ENCODE measurements around the gene ZNF664. TPM values are rescaled to one million over a fixed set of nuclear protein-coding genes. Genes with fewer than 3 reads are reported as not detected.

The ZNF664 gene
- total RNA-seq, 1 donor from 2014 or later, result 68.1 TPM

DNA sequence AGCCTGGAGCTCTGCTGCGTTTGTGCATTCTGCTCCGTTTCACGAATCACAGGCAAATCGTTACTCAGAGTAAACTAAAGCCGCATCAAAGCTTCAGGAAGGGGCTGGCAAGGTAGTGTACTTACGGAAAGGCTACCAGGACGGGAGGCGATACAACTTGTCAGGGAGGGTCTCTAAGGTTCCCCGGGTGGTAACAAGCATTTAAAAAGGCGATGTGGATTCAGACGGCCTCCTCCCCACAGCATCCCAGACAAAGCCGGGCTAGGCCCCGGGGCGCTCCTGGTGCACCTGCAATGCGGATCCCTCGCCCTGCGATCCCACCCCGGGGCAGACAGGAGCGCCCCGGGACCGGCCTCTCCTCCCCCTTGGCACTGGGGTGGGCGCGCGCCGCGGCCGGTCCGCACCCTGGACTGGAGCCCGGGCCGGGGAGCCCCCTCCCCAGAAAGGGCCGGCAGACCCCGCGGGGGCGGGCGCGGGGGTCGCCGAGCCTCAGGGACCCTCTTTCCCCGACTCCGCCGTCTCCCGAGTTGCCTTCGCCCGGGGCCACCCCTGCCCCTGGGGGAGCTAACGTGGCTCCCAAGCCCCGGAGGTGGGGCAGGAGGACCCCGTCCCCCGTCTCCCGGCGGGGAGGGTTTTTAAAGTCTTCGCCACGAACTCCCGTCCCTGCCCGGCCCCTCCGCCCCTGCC, 1.1 kb upstream of the ZNF664 start:
- Mint-ChIP-seq H3K36me3 (ENCODE audit: low read depth) (peaks cover 26% of the 10 kb centered on the region), H3K9me3 (no peaks in the 10 kb centered on the region), H3K27ac (peak overlapping the region; percentile 75), H3K27me3 (ENCODE audit: insufficient read depth) (peaks cover 20% of the 10 kb centered on the region), H3K4me3 (peak overlapping the region; percentile 91), H3K4me1 (ENCODE audit: low read depth) (peaks cover 53% of the 10 kb centered on the region)
- intact Hi-C loops (cut with micrococcal nuclease), result loop anchor here (1.0 to 5.0 kb wide), 7 partner anchors 67 to 943 kb away; partner anchors contain the start of genes EIF2B1, GTF2H3, SBNO1 and TMED2
- DNase-seq (ENCODE audit: low spot score), result peak; percentile 13

DNA sequence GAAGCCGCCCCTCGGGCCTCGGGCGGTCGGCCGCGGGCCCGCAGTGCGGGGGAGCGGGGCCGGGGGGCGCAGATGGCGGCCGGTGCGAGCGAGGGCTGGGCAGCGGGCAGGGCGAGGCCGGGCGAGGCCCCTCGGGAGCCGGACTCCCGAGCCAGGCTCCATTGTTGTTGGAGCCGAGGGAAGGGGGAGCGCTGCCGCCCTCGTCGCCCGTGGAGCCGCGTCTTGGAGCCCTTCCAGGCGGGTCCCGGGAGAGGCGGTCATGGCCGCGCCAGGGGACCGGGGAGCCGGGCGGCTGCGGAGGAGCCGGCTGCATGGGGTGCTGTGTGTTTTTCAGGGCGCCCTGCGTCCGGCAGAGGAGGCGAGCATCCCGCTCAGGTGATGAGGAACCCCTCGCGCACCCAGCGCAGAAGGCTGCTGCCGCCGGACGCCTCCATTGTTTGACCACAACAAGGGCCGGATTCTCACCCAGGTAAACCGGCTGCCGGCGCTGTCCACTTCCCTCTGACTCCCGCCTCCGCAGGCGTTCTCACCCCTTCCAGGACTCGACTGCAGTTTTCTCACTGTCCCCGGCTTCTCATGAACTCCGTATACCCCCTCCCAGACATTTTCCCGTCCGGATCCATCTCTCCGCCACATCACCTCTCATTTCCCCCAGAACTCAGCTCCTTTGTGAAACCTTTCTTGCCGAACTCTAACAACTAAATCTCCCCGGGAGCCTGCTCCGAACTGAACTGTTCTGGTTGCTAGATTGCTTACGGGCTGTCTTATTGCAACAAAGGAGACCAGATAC, 732 bp downstream of the ZNF664 start:
- intact Hi-C loops (cut with micrococcal nuclease), result loop anchor here (2.0 to 5.0 kb wide), 5 partner anchors 341 to 941 kb away; partner anchors contain the start of genes EIF2B1, GTF2H3, SBNO1 and TMED2
- H3K36me3 Mint-ChIP-seq (ENCODE audit: low read depth), result peaks cover 19% of the 10 kb centered on the region
- peaks cover 50% of the 10 kb centered on the region for H3K4me1 Mint-ChIP-seq (ENCODE audit: low read depth)
- peak overlapping the region; percentile 86 for H3K4me3 Mint-ChIP-seq
- H3K9me3 Mint-ChIP-seq, result no peaks in the 10 kb centered on the region
- H3K27me3 Mint-ChIP-seq (ENCODE audit: insufficient read depth), result peaks cover 12% of the 10 kb centered on the region
- peak; percentile 22 for DNase-seq (ENCODE audit: low spot score)
- H3K27ac Mint-ChIP-seq, result peak overlapping the region; percentile 78

DNA sequence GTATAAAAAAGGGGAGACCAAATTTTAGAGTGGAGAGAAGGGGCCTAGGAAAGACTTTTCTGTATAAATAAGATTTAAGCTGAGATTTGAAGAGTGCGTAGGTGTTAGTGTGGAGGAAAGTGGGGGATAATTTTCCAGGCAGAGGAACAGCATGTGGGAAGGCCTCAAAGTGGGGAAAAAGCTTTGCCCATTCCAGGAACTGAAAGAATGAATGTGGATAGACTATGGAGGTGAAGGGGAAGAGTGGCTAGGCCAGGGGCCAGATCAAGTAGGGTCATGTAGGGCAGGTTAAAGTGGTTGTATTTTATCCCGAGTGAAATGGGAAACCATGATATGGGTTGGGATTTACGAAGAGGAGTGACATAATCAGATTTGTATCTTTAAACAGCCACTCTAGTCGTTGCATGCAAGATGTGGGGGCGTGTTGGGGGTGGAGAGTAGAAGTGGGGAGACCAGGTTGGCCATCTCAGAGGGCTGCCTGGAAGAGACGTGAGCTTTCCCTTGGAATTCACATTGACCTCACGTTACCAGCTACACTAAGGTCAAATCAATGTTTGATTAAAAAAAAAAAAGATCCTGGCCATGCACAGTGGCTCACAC, 3.3 kb downstream of the ZNF664 start:
- intact Hi-C loops (cut with micrococcal nuclease), result no loop called here
- no peak for DNase-seq (ENCODE audit: low spot score)
- Mint-ChIP-seq H3K36me3 (ENCODE audit: low read depth) (peaks cover 22% of the 10 kb centered on the region), H3K4me3 (no peak overlapping the region), H3K9me3 (no peaks in the 10 kb centered on the region), H3K4me1 (ENCODE audit: low read depth) (peaks cover 30% of the 10 kb centered on the region), H3K27me3 (ENCODE audit: insufficient read depth) (peaks cover 6% of the 10 kb centered on the region), H3K27ac (no peak overlapping the region)

DNA sequence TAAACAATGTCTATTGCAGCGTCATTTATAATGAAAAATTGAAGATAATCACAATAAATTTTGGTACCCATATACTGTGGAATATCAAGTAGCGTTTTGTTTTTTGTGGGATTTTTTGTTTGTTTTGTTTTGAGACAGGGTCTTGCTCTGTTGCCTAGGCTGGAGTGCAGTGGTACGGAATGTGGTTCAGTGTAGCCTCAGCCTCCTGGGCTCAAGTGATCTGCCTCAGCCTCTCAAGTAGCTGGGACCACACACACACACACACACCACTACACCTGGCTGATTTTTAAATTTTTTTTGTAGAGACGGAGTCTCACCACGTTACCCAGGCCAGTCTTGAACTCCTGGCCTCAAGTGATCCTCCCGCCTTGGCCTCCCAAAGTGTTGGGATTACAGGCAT, 6.6 kb downstream of the ZNF664 start:
- Mint-ChIP-seq H3K36me3 (ENCODE audit: low read depth) (peaks cover 27% of the 10 kb centered on the region), H3K4me3 (no peak overlapping the region)
- intact Hi-C loops (cut with micrococcal nuclease), result no loop called here

DNA sequence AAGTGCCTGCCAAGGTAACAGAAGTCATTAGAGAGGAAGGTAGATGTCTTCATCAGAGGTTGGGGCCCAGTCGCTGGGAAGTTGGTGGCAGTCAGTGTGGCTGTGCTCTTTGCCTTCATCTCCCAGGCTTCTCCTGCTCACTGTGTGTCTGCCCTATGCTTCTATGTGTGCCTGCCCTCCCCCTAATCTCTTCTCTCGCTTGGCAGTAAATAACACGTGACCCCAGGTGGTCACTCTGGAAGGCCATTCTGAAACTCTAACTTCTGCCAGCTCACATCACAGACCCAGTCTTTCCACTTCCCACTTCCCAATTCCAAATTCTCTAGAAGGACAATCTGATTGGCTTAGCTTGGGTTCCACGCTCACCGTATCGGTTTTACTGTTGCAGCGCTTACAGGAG, 9.3 kb downstream of the ZNF664 start:
- Mint-ChIP-seq H3K27ac (no peak overlapping the region), H3K4me1 (ENCODE audit: low read depth) (peaks cover 13% of the 10 kb centered on the region), H3K36me3 (ENCODE audit: low read depth) (peaks cover 11% of the 10 kb centered on the region), H3K27me3 (ENCODE audit: insufficient read depth) (no peaks in the 10 kb centered on the region), H3K9me3 (no peaks in the 10 kb centered on the region), H3K4me3 (no peak overlapping the region)
- no peak for DNase-seq (ENCODE audit: low spot score)
- intact Hi-C loops (cut with micrococcal nuclease), result no loop called here

More for the DNA sequence above, 6.6 kb downstream of the ZNF664 start:
- DNase-seq (ENCODE audit: low spot score), result no peak
- H3K4me1 Mint-ChIP-seq (ENCODE audit: low read depth), result peaks cover 23% of the 10 kb centered on the region
- no peaks in the 10 kb centered on the region for H3K27me3 Mint-ChIP-seq (ENCODE audit: insufficient read depth)
- no peak overlapping the region for H3K27ac Mint-ChIP-seq
- H3K9me3 Mint-ChIP-seq, result no peaks in the 10 kb centered on the region

DNA sequence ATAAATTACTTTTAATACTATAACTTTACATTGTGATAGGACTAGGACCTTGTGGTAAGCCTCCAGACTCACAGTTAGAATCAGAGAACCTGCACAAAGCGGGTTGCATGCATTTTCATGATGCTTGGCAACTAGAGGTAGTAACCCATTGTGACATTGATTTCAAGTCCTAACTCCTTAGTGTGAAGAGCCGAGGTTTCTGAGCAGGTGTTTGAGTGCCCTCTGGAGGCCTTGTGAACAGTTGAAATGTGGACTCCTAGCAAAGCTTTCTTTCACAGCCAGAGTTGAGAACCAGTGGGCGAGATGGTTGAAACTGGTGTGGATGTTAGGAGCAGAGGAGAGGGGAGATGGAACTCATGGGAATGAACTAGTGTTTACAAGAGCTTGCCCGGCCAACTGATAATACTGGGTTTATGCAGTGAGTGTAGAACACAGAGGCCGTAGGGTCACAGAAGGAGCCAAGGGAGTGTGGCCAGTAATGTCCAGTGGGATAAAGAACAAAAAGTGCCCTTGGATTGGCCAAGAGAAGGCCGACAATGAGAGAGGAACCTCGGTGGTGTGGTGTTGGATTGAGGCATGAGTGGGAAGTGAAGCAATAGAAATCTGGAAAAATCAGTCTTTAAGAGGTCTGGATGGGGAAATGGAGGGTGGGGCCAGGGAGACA, 10.9 kb downstream of the ZNF664 start:
- Mint-ChIP-seq H3K27ac (no peak overlapping the region), H3K4me3 (no peak overlapping the region), H3K36me3 (ENCODE audit: low read depth) (peaks cover 19% of the 10 kb centered on the region), H3K9me3 (no peaks in the 10 kb centered on the region), H3K27me3 (ENCODE audit: insufficient read depth) (no peaks in the 10 kb centered on the region), H3K4me1 (ENCODE audit: low read depth) (peaks cover 13% of the 10 kb centered on the region)
- DNase-seq (ENCODE audit: low spot score), result peak; percentile 25
- intact Hi-C loops (cut with micrococcal nuclease), result loop anchor here (1.0 kb wide), 2 partner anchors 79 to 183 kb away; no protein-coding TSS in a partner anchor

DNA sequence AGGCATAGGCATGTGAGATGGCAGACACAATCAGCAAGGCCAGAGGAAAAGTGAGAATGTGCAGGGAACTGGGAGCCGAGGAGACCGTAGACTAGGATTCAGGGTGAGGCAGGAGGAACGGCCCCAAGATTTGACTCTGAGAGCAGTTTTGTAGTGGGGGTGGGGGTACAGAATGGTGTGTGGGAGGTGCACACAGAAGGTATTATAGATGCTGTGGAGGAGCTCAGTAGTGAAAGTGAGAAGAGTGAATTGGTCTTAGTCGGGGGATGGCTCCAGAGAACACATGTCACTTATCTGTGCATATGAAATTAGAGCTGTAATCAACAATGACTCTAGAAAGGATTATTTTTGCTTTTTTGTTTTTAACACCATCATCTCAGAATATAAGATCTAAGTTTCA, 11.9 kb downstream of the ZNF664 start:
- Mint-ChIP-seq H3K36me3 (ENCODE audit: low read depth) (peaks cover 27% of the 10 kb centered on the region), H3K9me3 (no peaks in the 10 kb centered on the region), H3K4me1 (ENCODE audit: low read depth) (peaks cover 20% of the 10 kb centered on the region), H3K4me3 (no peak overlapping the region), H3K27me3 (ENCODE audit: insufficient read depth) (no peaks in the 10 kb centered on the region), H3K27ac (no peak overlapping the region)
- DNase-seq (ENCODE audit: low spot score), result no peak
- intact Hi-C loops (cut with micrococcal nuclease), result loop anchor here (1.0 kb wide), 2 partner anchors 80 to 184 kb away; no protein-coding TSS in a partner anchor

DNA sequence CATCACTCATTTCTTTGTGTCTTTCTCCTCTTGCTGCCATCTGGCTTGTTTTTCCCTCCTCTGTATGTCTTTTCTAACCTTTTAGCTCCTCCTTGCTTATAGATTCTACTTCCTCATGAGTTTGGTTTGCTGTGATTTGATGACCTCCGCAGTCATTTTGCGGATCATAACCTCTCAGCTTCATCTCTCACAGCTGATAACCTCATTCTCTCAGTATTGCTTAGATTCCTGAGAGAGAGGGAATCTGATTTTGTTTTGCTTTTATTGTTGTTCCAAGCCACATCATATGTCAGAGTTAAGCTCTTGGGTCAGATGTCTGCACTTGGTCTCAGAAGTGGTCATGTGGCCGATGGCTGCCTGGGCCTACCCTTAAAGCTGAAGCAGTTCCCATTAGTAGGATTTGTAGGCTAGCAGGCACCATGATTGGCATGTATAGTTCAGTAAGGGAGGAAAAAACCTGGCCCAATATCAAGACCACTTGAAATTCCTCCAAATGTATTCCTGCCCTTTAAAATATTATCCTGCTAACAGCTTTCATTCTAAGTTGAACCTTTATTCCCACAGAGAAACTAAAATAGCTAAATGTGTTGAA, 13.5 kb downstream of the ZNF664 start:
- no peak overlapping the region for H3K27ac Mint-ChIP-seq
- H3K36me3 Mint-ChIP-seq (ENCODE audit: low read depth), result peaks cover 30% of the 10 kb centered on the region
- peaks cover 32% of the 10 kb centered on the region for H3K4me1 Mint-ChIP-seq (ENCODE audit: low read depth)
- H3K4me3 Mint-ChIP-seq, result no peak overlapping the region
- H3K9me3 Mint-ChIP-seq, result no peaks in the 10 kb centered on the region
- intact Hi-C loops (cut with micrococcal nuclease), result no loop called here
- H3K27me3 Mint-ChIP-seq (ENCODE audit: insufficient read depth), result no peaks in the 10 kb centered on the region
- no peak for DNase-seq (ENCODE audit: low spot score)

DNA sequence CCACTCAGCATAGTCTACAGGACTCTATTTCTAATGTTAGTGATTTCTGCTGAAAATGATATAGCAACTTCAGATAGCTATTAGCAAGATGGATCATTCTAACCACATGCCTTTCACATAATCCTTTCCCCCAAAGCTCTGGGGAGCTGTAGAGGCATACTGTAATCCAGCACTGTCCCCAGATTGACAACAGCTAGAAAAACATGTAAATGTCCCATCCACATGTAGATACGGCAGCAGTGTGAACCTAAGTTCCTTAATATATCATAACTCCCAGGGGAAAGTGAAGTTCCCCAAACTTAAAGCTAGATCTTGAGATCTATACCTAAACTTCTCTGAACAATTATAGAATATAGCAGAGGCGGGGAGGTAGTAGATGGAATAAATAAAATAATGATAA, 14.0 kb downstream of the ZNF664 start:
- no peak for DNase-seq (ENCODE audit: low spot score)
- H3K9me3 Mint-ChIP-seq, result no peaks in the 10 kb centered on the region

DNA sequence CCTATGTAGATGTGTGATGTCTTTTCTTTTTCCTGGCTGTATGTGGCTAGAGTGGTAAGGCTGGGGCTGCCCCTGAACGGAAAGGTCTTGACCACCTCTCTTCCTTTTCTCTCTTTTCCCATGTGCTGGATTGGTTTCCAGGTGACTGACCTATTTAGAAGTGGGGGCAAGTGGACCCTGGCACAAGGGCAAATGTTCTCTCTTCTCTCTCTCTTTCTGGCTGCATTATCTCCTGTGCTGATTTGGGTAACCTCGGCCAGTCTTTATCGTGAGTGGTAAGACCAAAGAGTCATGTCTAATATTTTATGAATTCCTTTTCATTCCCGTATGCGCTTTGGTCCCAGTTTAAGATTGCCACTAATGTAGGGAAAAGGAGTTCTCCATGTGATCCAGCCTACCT, 16.2 kb downstream of the ZNF664 start:
- no peaks in the 10 kb centered on the region for H3K27me3 Mint-ChIP-seq (ENCODE audit: insufficient read depth)
- intact Hi-C loops (cut with micrococcal nuclease), result no loop called here
- H3K4me3 Mint-ChIP-seq, result no peak overlapping the region
- no peaks in the 10 kb centered on the region for H3K9me3 Mint-ChIP-seq
- H3K27ac Mint-ChIP-seq, result no peak overlapping the region
- DNase-seq (ENCODE audit: low spot score), result no peak
- H3K4me1 Mint-ChIP-seq (ENCODE audit: low read depth), result peaks cover 27% of the 10 kb centered on the region
- peaks cover 28% of the 10 kb centered on the region for H3K36me3 Mint-ChIP-seq (ENCODE audit: low read depth)

More for the DNA sequence above, 14.0 kb downstream of the ZNF664 start:
- intact Hi-C loops (cut with micrococcal nuclease), result no loop called here
- H3K4me3 Mint-ChIP-seq, result no peak overlapping the region
- H3K27me3 Mint-ChIP-seq (ENCODE audit: insufficient read depth), result no peaks in the 10 kb centered on the region
- peaks cover 28% of the 10 kb centered on the region for H3K36me3 Mint-ChIP-seq (ENCODE audit: low read depth)
- H3K4me1 Mint-ChIP-seq (ENCODE audit: low read depth), result peaks cover 32% of the 10 kb centered on the region
- H3K27ac Mint-ChIP-seq, result no peak overlapping the region

DNA sequence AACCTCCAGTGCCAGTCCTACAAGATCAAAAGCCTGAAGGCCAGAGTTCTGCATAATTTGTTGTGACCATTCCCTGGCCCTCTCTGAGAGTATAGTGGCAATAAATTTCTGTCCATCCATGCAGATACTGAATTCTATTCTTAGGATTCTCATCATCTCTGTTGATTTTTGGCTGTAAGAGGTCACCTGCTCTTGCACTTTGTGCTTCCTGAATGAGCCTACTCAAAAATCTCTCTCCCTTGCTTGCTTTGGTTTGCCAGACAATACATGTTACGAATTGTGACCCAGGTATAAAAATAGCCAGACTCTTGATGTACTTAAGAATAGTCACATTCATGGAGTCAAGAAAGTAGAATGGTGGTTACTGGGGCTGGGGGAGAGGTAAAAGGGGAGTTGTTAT, 16.7 kb downstream of the ZNF664 start:
- Mint-ChIP-seq H3K27ac (no peak overlapping the region), H3K4me3 (no peak overlapping the region), H3K4me1 (ENCODE audit: low read depth) (peaks cover 27% of the 10 kb centered on the region), H3K9me3 (no peaks in the 10 kb centered on the region), H3K36me3 (ENCODE audit: low read depth) (peaks cover 28% of the 10 kb centered on the region), H3K27me3 (ENCODE audit: insufficient read depth) (no peaks in the 10 kb centered on the region)
- DNase-seq (ENCODE audit: low spot score), result no peak
- intact Hi-C loops (cut with micrococcal nuclease), result no loop called here

DNA sequence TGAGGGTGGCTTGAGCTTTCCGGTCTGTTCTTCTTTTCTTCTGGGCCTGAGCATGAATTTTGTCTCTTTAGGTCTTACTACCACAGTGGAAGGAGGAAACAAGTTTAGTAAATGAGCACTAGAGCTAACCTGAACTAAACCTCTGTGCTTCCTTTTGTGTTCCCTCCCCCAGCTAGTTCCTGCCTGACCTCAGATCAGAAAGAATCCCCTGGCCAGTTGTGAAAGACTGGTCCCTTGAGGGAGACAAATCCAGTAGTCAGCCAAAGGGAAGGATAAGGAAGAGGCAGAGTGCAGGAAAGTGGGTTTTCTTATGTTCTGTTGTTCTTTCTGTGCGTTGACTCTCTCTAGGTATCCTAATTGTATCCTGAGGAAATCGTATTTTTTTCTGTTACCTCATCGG, 17.5 kb downstream of the ZNF664 start:
- H3K27ac Mint-ChIP-seq, result no peak overlapping the region
- no peak overlapping the region for H3K4me3 Mint-ChIP-seq
- H3K27me3 Mint-ChIP-seq (ENCODE audit: insufficient read depth), result no peaks in the 10 kb centered on the region
- H3K9me3 Mint-ChIP-seq, result no peaks in the 10 kb centered on the region
- no peak for DNase-seq (ENCODE audit: low spot score)
- peaks cover 30% of the 10 kb centered on the region for H3K4me1 Mint-ChIP-seq (ENCODE audit: low read depth)
- intact Hi-C loops (cut with micrococcal nuclease), result no loop called here
- H3K36me3 Mint-ChIP-seq (ENCODE audit: low read depth), result peaks cover 32% of the 10 kb centered on the region
